Measurements from ENCODE around the gene LRCOL1.

DNA sequence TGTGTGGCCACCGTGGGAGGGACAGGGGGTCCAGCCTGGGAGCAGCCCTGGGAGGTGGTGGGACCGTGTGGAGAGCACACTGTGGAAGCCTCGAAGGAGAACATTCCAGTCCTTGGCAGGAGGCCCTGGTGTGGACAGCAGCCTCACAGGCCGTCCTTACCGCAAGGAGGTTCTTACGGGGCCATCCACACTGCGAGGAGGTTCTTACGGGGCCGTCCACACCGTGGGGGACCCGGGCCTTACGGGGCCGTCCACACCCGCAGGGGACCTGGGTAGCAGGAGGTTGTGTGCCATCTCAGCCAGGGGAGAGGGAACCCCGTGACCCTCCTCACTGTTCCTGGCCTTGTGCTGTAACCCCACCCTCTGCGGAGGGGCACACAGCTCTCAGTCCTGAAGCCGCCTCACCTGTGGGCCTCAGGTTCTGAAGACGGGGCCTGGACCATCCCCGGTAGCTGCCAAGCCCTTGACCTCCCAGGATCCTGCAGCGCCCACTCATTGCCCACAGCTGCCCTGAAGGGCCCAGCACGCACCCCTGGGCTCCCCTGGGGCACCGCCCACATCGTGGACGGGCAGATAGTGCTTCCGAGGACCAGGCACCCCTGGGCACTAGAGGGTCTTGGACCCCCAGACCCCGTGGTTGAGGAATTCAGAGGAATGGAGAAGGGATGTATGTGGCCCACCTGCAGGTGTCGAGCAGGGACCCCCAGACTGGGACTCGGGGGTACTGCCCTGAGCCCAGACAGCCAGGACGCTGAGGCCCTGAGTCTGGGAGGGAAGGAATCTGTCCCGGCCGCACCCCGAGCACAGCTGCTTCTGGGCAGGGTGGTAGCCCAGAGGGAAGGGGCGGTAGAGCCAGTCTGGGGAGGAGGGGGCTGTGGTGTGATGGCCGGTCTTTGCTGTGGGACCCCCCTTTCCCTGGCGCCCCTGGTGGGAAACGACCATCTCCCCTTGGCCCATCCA is 37.3 kb downstream of the LRCOL1 start:
- TF ChIP-seq, protein P1, sequence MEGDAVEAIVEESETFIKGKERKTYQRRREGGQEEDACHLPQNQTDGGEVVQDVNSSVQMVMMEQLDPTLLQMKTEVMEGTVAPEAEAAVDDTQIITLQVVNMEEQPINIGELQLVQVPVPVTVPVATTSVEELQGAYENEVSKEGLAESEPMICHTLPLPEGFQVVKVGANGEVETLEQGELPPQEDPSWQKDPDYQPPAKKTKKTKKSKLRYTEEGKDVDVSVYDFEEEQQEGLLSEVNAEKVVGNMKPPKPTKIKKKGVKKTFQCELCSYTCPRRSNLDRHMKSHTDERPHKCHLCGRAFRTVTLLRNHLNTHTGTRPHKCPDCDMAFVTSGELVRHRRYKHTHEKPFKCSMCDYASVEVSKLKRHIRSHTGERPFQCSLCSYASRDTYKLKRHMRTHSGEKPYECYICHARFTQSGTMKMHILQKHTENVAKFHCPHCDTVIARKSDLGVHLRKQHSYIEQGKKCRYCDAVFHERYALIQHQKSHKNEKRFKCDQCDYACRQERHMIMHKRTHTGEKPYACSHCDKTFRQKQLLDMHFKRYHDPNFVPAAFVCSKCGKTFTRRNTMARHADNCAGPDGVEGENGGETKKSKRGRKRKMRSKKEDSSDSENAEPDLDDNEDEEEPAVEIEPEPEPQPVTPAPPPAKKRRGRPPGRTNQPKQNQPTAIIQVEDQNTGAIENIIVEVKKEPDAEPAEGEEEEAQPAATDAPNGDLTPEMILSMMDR (IDR thresholded peaks at IDR 0.05), result no peak
- no peak for TF ChIP-seq POLR2A (IDR thresholded peaks at IDR 0.05)

Data from adrenal gland (tissue), 5 donors.